HG03159 (cell line): Measurements from ENCODE around the gene LAMC1.

ENCODE experiments used
- ATAC-seq: cut with Tn5 transposase; IDR thresholded peaks from one replicate; pipeline ENCODE4 v1.9.1; 2021; ENCODE audit warnings: mild to moderate bottlenecking, moderate library complexity; ENCODE audit not compliant: unreplicated experiment

LAMC1 gene

GRCh38 chr1:183023146-183023600, at the start of gene LAMC1:
LAMC1 (plus strand) TSS chr1:183023420; CDS start chr1:183023717, 297 bp downstream.
- ATAC-seq = peak; percentile 34

GRCh38 chr1:182974506-182975191, 48.6 kb upstream of the LAMC1 start:
- ATAC-seq = no peak

GRCh38 chr1:182977480-182977879, 45.7 kb upstream of the LAMC1 start:
- ATAC-seq = no peak

- no peak for ATAC-seq
Observed at GRCh38 chr1:182978151-182978853, 44.9 kb upstream of the LAMC1 start.

- no peak for ATAC-seq
Observed at GRCh38 chr1:182984138-182984537, 39.1 kb upstream of the LAMC1 start.

- ATAC-seq = no peak
Observed at GRCh38 chr1:182984621-182985020, 38.6 kb upstream of the LAMC1 start.

- ATAC-seq = no peak
Observed at GRCh38 chr1:182985876-182986275, 37.3 kb upstream of the LAMC1 start.

GRCh38 chr1:182990413-182991144, 32.6 kb upstream of the LAMC1 start:
- no peak for ATAC-seq

GRCh38 chr1:182993746-182994145, 29.5 kb upstream of the LAMC1 start:
- ATAC-seq = no peak

- ATAC-seq = no peak
Observed at GRCh38 chr1:182995894-182996293, 27.3 kb upstream of the LAMC1 start.

GRCh38 chr1:182996816-182997215, 26.4 kb upstream of the LAMC1 start:
- no peak for ATAC-seq

GRCh38 chr1:182998482-182998881, 24.7 kb upstream of the LAMC1 start:
- no peak for ATAC-seq

GRCh38 chr1:183000167-183000962, 22.9 kb upstream of the LAMC1 start:
- ATAC-seq = no peak

- no peak for ATAC-seq
Observed at GRCh38 chr1:183002267-183002666, 21.0 kb upstream of the LAMC1 start.

- ATAC-seq = no peak
Observed at GRCh38 chr1:183002797-183003196, 20.4 kb upstream of the LAMC1 start.

- no peak for ATAC-seq
Observed at GRCh38 chr1:183003203-183003602, 20.0 kb upstream of the LAMC1 start.

GRCh38 chr1:183004141-183004540, 19.1 kb upstream of the LAMC1 start:
- no peak for ATAC-seq

GRCh38 chr1:183011859-183012258, 11.4 kb upstream of the LAMC1 start:
- ATAC-seq = no peak

GRCh38 chr1:183012301-183012994, 10.8 kb upstream of the LAMC1 start:
- no peak for ATAC-seq

GRCh38 chr1:183019139-183019740, 4.0 kb upstream of the LAMC1 start:
- no peak for ATAC-seq
